Heart left ventricle (tissue), 13 donors: ENCODE results near the gene SOX10.
"Not testable (repeated sequence)": the region's sequence is repeated elsewhere in the genome, so short reads cannot be mapped to it uniquely, and the experiment has no call there.

Experiments used
- CTCF ChIP-seq, 12 donors: fragments of 200-600 bp; sonication (generic) in 4 of 12; IDR thresholded peaks; one replicate each; pipeline versions ENCODE4 v1.5.0 to v1.8.0; 2018 to 2022; ENCODE audit warnings: antibody characterized with exemption in 12 of 12, mild to moderate bottlenecking in 5 of 12
- POLR2A ChIP-seq, 2 donors: fragments of 450-650 bp; IDR thresholded peaks; one replicate each; pipeline ENCODE4 v1.6.1; 2017; ENCODE audit warnings: antibody characterized with exemption in 2 of 2, mild to moderate bottlenecking in 2 of 2, moderate library complexity in 2 of 2
- donor health status: ischemic (EF 13 %, LVEDD 7.1; RV severe dilation, severe dysfunction).
- donor health status: DM: no; HTN: yes; CAD: no.
- donor health status: DM: no; HTN: no; CAD: no.
- donor health status: ischemic (EF 25% LVEDD 6.9; RV normal size, moderate dysfunction).
- donor health status: ischemic (EF 25% LVEDD 5.7; RV mildly dilated, moderate dysfunction).
- donor health status: ischemic (EF 35%, LVEDD 5.7; RV mildly dilated, moderate dysfunction).
- donor health status: nonischemic (EF 11% LVEDD 7.7; RV severe dilation, severe dysfunction).
- donor health status: DM: yes; HTN: yes; CAD: no.
- donor health status: PGD.
- donor health status: ischemic (EF 29% LVEDD 5.4; RV normal size, mild dysfunction).
- donor health status: nonischemic (EF 23%, LVEDD 6.1; RV moderate dilation, normal function).

GRCh38 chr22:37976022-37976421, 8.3 kb downstream of the SOX10 start:
- not testable (repeated sequence) for TF ChIP-seq CTCF, POLR2A (IDR thresholded peaks at IDR 0.05)
